Esophagus muscularis mucosa (tissue), 4 donors: ENCODE data around the gene FAM227A.

Source experiments
- EP300 ChIP-seq: sonication (generic); formaldehyde crosslinking; IDR thresholded peaks from one replicate; pipeline ENCODE4 v1.6.1; 2017; ENCODE audit warnings: antibody characterized with exemption
- POLR2A ChIP-seq: fragments of 450-650 bp; IDR thresholded peaks from one replicate; pipeline ENCODE4 v1.6.1; 2017; ENCODE audit warnings: antibody characterized with exemption, moderate library complexity, mild to moderate bottlenecking, low read depth
- POLR2AphosphoS5 ChIP-seq, 2 donors: sonication (generic); formaldehyde crosslinking; IDR thresholded peaks; one replicate each; pipeline ENCODE4 v1.6.1; 2017; ENCODE audit warnings: antibody characterized with exemption in 2 of 2
- TF ChIP-seq, protein P1 (sequence below), 3 experiments: fragments of 200-600 bp in 2 of 3; fragments of 450-650 bp in 1 of 3; sonication (generic) in 2 of 3; IDR thresholded peaks; one replicate each; pipeline ENCODE4 v1.5.1; 2017 to 2019; ENCODE audit warnings: antibody characterized with exemption in 3 of 3, mild to moderate bottlenecking in 2 of 3, moderate library complexity in 1 of 3

DNA sequence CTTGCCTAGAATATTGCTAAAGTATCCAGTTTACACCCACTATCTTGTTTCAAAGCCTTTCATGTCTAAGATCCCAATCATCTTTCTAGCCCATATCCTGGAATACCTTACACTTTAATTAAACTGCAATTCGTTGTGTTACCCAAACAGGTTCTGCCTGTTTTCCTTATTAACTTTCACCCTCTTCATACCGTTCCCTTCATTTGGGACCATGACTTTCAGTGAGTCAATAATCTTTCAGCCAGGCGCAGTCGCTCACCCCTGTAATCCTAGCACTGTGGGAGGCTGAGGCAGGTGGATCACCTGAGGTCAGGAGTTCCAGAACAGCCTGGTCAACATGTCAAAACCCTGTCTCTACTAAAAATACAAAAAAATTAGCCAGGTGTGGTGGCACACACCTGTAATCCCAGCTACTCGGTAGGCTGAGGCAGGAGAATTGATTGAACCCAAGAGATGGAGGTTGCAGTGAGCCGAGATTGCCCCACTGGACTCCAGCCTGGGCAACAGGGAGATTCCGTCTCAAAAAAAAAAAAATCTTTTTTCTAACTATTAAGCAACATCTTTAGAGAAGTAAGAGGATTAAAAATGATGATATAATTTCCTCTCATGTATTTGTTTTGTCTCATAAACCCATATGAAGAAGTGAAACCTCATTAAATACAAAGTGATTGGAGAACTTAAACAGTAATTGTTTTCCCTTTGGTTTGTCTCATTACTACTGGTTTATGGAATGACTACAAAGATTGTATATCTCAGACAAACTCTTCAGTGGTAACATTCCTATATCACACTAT, 106.9 kb downstream of the FAM227A start:
- no peak for TF ChIP-seq POLR2A
- TF ChIP-seq, protein P1, sequence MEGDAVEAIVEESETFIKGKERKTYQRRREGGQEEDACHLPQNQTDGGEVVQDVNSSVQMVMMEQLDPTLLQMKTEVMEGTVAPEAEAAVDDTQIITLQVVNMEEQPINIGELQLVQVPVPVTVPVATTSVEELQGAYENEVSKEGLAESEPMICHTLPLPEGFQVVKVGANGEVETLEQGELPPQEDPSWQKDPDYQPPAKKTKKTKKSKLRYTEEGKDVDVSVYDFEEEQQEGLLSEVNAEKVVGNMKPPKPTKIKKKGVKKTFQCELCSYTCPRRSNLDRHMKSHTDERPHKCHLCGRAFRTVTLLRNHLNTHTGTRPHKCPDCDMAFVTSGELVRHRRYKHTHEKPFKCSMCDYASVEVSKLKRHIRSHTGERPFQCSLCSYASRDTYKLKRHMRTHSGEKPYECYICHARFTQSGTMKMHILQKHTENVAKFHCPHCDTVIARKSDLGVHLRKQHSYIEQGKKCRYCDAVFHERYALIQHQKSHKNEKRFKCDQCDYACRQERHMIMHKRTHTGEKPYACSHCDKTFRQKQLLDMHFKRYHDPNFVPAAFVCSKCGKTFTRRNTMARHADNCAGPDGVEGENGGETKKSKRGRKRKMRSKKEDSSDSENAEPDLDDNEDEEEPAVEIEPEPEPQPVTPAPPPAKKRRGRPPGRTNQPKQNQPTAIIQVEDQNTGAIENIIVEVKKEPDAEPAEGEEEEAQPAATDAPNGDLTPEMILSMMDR (IDR thresholded peaks at IDR 0.05): no peak
- TF ChIP-seq EP300: no peak
- no peak for TF ChIP-seq POLR2AphosphoS5 (IDR thresholded peaks at IDR 0.05)
